ENCODE results near the gene KCTD16. TPM values are rescaled to one million over a fixed set of nuclear protein-coding genes. Genes with fewer than 3 reads are reported as not detected.

The KCTD16 gene
- total RNA-seq, 1 donor from 2014 or later: 0.13 TPM

DNA sequence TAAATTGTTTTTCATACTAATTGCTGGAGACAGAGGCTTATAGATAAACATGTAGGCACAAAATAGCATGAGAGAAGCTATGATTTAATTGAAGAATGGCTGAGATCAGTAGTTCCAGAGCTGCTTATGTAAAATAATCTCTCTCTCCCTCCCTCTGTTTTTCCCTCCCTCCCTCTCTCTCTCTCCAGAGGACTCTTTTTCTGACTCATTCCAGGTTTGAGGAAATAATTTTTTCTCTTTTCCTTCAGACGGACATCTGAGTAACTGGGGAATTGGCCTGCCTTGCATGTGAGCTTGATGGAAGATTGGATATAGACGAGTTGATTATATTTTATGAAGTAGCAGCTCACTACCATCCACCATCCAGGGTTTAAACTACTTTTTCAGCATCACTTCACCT is 35.5 kb downstream of the KCTD16 start:
- DNase-seq (ENCODE audit: low read depth, low spot score): no peak

DNA sequence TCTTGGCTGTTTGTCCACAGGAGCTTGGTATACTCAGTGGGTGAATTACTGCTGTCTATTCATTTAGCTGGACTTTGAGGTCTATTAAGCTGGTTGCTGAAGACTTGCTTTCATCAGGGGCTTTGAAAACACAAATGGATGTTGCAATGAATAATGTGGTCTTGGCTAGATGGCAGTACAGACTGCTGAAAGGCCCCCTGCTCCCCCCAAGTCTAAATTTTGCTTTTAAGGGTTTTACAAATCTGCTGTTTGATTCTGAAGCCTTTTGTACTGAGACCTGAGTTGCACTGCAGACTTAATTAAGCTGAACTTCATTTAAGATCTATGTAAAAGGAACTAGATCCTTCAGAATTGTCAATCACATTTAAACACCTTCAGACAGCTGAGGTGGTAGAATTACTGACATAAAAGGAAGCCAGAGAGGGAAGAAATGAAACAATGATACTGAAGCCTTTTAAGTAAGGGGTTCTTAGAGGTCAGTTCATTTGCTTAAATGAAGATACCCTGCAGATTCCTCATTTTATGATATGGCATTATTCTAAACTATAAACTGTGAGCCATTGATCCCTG is 37.3 kb downstream of the KCTD16 start:
- no peak for DNase-seq (ENCODE audit: low read depth, low spot score)

DNA sequence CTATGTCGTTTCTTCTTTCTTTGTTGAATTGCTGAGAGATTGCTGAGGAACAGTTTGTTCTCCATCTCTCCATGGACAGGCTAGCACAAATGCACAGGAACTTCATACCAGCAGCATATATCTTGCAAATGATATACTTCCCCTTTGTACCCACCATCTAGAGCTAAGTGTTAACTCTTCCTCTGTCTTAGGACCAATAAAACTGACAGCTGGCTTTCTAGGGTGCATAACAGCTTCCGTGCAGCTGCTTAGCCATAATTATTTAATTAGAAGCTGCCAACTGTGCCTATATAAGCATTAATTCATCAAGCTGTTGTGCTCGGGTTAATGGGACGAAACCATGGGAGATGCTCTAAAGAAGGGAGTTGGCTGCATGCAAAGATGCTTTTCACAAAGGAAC is 38.7 kb downstream of the KCTD16 start:
- DNase-seq (ENCODE audit: low read depth, low spot score): no peak

DNA sequence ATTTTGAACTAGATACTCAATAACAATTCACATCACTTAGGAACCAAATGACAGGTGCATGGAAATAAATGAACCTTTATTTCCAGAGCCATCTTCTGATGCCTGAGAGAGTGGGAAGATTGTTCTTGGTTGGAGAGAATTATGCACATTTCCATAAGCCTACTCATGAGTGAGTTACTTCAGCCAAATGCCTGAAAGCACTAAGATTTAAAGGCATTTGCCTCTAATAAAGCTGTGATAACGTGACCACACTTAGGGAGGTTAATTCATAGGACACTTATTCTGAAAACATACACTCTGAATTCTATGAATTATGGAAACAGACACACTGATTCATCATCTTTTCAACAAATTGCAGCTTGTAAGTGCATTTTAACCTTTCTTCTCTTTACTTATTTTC is 40.0 kb downstream of the KCTD16 start:
- no peak for DNase-seq (ENCODE audit: low read depth, low spot score)

DNA sequence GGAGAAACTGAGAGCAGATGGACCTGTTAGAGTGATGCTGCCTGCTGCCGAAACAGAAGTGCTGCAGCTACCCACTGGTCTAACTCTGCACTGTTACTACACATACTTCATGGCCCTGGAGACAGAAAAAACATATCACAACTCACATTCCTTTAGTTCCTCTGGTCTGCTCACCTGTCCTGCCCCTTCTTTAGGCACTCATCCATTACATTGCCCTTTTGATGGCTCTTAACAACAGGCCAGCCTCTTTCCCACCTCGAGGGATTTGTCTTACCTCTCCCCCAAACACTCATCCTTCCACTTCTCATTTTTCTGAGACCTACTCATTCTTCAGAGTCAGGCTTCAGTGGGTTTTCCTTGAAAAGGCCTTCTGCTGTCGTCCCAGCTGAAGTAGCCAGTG is 49.2 kb downstream of the KCTD16 start:
- DNase-seq (ENCODE audit: low read depth, low spot score): no peak

DNA sequence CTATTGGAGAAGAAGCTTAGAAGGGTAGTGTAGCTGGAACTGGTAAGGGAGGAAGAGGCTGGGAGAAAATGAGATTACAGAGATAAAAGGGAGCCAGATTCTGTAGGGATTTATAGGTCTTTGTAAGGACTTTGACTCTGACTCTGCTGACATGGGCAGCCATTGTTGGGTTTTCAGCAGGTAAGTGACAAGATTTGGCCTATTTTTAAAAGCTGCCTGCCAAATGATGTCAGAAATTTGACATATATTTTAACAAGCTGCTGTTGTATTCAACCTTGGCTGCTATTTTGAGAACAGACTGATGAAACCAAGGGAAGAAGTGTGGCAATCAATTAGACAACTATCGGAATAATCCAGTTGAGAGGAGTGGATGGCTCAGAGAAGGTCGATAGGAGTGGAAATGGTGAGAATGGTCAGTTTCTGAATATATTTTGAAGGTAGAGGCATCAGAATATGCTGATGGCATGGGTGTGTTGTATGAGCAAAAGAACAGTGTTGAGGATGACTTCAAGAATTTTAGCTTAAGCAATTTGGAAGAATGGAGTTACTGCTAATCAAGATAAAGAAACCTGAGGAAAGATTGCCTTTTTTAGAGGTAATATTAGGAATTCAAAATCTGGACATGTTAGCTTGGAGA is 56.8 kb downstream of the KCTD16 start:
- DNase-seq (ENCODE audit: low read depth, low spot score): no peak

DNA sequence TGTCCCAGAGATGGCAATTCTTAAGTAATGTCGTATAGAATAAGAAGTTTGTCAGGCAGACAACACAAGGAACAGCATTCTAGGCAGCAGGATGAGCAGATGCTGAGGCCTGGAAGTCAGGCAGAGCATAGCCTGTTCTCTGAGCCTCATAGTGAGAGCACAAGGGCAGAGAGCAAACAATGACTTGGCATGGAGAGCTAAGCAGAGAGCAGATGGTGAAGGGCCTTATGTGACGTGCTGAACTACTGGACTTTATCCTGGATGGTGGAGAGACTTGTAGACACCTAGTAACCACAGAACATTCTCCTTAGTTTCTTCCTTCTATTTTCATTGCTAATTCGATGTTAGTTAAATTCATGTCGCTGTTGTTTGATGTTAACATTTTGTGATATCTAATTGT is 60.1 kb downstream of the KCTD16 start:
- no peak for DNase-seq (ENCODE audit: low read depth, low spot score)

DNA sequence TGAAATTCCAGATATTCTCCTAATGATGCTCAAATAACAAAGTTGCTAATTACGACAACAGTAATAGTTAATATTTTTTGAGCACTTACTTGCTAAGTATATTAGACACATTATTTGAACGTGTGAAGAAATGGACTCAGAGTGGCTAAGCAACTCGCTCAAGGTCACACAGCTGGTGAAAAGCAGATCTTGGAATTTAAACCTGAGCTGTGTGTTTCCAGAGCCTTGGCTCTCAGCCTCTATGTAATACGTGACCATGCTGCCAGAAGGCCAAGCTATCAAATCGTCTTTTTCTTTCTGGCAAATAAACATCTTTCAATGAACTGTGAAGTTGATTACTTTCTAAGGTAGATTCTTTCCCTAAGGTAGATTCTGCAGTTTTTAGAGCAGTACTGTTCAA is 61.6 kb downstream of the KCTD16 start:
- no peak for DNase-seq (ENCODE audit: low read depth, low spot score)

DNA sequence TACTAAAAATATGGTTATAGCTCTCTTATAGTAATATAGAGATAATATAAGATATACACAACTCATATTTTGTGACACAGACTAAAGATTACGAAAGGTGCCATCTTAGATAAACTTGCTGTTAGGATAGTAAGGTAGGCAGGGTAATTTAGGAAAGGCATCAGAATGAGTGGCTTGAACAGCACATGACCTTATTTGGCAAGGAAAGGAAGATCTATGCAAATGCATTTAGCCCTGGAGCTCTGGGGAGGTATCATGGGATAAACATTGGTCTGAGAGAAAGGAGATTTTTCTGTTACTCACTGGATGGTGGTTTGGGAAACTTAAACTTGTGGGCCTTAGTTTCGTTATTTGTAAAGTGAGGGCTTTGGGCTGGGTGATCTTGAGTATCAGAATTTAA is 65.8 kb downstream of the KCTD16 start:
- DNase-seq (ENCODE audit: low read depth, low spot score): no peak

DNA sequence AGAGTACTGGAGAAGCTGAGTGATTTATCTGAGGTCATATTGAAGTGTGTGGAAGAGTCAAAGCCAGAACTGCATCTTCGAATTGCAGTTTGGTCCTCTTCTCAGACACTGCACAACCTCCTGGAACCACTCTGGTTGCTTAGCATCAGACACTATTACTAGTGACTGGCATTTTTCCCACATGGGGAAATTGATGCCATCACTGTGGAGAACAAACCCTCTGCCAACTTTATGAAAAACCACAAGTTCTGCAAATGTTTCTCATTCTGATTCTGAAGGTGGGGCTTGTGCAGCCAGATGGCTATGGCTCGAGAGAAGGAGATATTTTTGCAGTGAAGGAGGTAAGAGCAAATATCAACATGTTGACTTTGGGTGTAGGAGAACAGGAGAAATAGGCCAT is 67.2 kb downstream of the KCTD16 start:
- no peak for DNase-seq (ENCODE audit: low read depth, low spot score)

DNA sequence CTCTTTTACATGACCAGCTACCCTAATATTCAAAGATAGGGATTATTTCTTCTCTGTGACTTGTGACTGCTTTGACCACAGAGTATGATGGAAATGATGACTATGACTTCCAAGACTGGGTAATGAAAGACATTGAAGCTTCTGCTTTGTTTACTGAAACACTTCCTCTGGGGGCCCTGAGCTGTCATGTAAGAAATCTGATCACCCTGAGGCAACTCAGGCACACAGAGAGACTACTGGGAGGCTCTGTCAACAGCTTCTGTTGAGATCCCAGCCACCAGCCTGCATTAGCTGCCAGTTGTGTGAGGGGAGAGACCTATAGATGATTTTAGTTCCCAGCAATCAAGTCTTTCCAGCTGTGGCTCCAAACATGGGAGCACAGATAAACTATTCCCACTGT is 76.5 kb downstream of the KCTD16 start:
- DNase-seq (ENCODE audit: low read depth, low spot score): no peak

DNA sequence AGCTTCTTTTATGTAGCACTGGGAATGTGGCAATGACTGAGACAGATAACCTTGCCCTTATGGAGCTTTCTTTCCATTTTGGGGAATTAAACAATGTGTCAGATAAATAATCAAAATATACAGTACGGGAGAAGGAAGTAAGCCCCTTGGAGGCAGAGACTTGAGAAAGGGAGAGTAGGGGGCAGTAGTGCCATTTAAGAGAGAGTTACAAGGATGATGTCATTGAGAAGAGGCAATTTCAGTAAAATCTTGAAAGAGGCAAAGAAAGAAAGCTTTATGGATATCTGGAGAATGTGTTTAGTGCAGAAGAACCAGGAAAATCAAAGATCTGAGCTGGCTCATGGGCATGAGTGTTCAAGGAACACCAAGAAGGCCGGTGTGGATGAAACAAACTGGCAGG is 77.3 kb downstream of the KCTD16 start:
- DNase-seq (ENCODE audit: low read depth, low spot score): no peak

DNA sequence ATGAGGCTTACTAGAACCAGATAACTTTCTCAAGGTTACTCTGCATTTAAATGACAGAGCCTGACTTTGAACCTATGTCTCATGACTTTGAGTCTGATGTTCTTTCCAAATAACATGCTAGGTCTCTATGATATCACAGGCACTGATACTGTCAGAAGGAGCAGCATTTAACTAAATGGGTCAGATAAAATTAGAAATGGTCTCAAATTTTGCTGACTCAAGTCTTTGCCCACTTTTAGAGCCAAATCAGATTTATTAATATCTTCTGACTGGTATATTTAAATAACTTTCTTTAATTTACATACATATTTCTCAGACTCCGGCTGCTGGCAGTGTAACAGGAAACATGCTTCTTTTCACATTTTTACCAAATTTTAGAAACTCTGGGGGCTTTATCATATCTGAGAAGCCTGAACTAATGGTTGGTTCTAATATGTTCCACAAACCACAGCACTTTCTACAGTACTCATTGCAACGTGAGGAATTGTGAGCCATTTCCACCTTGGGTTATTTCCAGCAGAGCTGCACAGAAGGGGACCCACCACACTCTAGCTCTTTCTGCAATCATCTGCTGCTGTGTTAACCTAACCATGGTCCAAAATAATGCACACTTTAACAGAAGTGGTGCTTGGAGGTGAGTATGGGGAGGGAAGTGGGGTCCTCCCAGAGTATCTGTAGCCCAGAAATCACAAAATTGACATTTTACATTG is 79.2 kb downstream of the KCTD16 start:
- DNase-seq (ENCODE audit: low read depth, low spot score): no peak

DNA sequence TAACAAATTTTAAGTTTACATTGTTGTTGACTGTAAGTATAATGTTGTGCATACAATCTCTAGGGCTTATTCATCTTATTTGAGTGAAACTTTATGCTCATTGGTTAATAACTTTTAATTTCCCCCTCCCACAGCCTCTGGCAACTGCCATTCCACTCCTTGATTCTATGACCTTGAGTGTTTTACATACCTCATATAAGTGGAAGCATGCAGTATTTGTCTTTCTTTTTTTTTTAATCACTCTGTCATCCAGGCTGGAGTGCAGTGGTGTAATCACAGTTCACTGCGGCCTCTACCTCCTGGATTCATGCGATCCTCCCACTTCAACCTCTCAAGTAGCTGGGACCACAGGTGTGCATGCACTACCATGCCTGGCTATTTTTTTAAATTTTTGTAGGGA is 83.9 kb downstream of the KCTD16 start:
- no peak for DNase-seq (ENCODE audit: low read depth, low spot score)

DNA sequence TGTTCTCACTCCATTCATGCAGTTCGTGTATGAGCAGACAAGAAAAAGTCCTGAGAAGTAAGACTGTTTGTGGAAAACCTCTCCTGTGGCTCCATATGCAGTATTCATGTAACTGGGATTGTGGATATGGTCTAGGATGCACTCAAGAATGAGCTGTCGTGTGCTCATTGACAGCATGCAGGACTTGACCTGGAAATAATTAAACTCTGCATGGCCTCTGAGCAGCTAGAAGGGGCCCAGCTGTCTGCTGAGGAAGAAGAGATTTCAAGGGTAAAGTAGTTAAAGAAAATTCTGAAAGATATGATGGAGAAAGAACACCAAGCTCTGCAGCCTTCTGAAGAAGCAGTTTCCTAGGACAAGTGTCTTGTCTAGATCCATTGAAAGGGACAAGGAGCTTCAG is 89.4 kb downstream of the KCTD16 start:
- no peak for DNase-seq (ENCODE audit: low read depth, low spot score)

DNA sequence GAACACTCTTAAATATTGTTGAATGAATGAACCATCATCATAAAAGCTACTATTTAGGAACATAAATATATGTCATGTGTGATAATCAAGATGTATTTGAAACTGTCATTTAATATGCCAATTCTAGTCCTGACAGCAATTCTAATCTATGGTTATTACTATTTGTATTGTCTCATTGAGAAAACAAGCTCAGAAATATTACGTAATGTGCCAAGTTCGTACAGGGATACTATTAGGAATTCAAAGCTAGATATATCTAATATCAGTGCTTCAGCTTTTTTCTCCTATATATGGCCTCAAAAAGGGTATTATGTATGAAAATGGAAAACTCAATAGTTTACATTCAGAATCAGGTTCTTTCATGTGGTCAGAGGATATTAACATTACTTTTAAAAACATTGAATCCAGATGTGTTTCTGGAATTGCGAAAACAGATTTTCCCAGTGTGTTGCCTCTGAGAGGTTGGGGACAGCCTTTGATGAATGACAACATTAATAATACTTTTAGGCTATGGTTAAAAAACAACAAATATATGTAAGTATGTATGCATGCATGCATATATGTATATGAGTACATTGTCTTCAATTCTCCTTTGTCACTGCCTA is 95.1 kb downstream of the KCTD16 start:
- DNase-seq (ENCODE audit: low read depth, low spot score): no peak

DNA sequence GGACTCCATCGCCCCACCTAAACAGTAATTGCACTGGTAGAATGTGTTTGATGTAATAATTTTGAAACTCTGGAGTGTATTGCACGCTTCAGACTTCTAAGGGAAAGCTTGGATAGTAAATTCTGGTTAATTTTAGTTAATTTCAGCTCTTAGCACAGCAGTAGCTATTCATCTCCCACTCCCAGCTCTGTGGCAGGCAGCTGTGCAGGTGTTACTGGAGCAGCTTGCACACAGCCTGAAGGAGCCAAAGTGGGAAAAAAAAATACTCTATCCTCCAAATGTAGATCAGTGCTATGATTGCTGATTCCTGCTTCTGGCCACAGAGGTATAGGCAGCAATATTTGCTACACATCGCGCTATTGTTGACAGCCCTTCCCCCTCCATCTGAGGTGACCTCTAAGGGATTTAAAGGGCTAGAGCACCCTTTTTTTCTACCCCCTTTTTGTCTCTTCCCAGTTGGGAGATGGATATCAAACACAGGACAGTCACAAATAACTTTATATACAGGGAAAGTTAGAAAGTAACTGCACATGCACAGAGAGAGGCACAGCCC is 97.4 kb downstream of the KCTD16 start:
- no peak for DNase-seq (ENCODE audit: low read depth, low spot score)

DNA sequence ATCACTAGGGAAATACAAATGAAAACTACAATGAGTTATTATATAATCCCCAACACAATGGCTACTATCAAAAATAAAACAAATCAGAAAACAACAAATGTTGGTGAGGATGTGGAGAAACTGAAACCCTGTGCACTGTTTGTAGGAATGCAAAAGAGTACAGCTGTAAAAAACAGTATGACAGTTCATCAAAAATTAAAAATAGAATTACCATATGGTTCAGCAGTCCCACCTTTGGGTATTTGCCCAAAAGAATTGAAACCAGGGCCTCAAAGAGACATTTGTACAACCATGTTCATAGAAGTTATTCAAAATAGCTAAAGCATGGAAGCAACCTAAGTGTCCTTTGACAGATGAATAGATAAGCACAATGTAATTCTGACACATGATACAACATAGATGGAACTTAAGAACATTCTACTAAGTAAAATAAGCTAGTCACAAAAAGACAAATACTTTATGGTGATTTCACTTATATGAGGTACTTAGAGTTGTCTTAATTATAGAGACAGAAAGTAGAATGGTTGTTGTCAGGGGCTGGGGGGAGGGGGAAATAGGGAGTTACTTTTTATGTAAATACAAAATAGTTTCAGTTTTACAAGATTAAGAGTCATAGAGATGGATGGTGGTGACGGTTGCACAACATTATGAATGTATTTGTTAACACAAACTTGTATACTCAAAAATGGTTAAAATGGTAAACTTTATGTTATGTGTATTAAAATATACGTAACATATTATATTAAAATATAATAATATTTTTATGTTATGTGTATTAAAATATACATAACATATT is 102.8 kb downstream of the KCTD16 start:
- no peak for DNase-seq (ENCODE audit: low read depth, low spot score)

DNA sequence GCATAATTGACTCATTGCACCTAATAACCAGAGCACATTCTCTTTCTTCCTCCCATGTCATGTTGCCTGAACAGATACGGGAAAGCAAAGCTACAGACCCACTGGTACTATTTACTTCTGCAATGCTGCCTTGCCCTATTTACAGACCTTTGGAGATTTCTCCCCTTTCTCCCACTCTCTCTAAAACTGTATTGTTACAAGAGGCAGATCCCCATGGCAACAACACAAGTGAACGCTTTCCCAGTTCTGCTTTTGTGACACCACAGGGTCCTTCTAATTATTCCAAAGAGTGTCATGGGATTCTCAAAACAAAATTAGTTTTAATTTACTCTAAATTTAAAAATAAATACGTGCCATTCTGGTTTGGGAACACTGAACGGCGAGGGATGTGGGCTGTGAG is 104.7 kb downstream of the KCTD16 start:
- DNase-seq (ENCODE audit: low read depth, low spot score): no peak

DNA sequence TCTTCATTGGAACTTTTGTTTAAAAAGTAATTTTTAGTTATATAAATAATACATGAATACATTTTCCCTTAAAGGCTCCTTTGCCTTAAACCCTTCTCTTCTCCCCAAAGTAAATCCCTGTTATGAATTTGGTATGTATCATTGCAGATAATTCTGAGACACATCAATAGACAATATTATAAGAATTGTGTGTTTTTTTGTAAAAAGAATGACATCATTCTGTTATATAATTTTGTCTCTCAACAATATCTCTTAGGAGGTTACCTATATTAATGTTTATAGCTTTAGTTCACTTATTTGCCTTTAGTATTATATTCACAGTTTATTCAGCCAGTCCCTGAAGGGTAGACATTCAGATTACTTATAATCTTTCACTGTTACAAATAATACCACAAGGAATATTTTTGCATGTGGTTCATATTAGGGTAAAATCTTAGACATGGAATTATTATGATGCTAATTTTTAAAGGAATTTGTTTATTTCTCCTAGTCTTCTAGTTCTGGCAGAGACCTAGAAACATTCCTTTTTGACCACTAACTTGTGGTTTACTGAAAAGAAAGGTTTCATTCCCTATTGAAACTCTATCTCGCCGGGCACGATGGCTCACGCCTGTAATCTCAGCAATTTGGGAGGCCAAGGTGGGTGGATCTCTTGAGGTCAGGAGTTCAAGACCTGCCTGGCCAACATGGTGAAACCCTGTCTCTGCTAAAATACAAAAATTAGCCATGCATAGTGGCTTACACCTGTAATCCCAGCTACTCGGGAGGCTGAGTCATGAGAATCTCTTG is 105.6 kb downstream of the KCTD16 start:
- DNase-seq (ENCODE audit: low read depth, low spot score): no peak

DNA sequence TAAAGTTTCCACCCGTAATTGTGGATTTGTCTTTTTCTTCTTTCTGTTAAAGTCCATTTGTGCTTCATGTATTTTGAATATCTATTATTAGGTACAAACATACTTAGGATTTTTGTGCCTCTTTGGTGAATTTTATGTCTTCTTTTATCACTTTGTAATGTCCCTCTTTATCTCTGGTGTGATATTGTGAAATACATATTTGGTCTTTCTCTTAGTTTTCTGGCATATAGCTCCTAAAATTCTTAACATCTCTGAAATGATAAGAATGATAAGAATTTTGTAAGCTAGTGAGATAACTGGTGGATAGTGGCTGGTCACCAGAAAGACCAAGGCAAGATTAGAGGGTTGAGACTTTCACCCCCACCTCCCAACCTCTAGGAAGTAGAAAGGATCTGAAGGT is 111.1 kb downstream of the KCTD16 start:
- no peak for DNase-seq (ENCODE audit: low read depth, low spot score)

Data from pulmonary artery endothelial cell (primary cell).